GM13976 (cell line): ENCODE results near the gene SLC1A1.

Experiments used
- DNase-seq: peaks from one replicate; pipeline ENCODE4 v3.0.0; 2012; ENCODE audit warnings: low spot score
- in situ Hi-C: fragments of 300-500 bp; cut with MboI; formaldehyde crosslinking; loops from one replicate; pipeline ENCODE4 v1.12.0; 2022; ENCODE audit warnings: low sequenced_read_pairs, mixed read lengths, inconsistent platforms; ENCODE audit not compliant: unreplicated experiment
- TF ChIP-seq, protein P1 (sequence below): IDR thresholded peaks from 2 replicates; pipeline ENCODE4 v1.5.1; 2012; ENCODE audit warnings: borderline replicate concordance, mild to moderate bottlenecking; ENCODE audit not compliant: insufficient read depth; ENCODE audit errors: extremely low read depth, missing control alignments, control extremely low read depth

SLC1A1 gene

DNA sequence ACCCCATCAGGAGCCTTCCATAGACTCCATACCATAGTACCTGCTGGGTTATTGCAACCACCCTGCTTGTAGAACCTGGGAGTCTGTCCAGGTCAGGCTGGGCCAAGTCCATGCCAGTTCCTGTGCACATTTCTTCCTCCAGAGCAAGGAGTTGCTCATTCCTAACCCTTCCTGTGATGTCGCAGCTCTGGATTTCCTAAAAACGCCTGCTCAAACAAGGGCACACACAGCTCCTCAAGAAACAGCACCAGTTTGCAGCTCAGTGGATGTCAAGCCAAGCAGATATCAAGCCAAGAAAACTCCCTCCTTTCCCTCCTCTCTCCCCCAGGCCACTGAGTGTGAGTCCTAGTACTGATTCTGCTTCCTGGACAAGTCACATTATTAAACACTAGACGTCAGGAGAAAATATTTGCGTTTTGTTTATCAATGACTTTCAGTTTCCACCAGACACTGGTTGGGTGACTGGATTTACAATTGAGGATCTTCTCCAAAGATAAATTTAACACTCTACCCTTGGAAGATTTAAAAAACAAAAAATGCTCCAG, 59.6 kb downstream of the SLC1A1 start:
- TF ChIP-seq, protein P1, sequence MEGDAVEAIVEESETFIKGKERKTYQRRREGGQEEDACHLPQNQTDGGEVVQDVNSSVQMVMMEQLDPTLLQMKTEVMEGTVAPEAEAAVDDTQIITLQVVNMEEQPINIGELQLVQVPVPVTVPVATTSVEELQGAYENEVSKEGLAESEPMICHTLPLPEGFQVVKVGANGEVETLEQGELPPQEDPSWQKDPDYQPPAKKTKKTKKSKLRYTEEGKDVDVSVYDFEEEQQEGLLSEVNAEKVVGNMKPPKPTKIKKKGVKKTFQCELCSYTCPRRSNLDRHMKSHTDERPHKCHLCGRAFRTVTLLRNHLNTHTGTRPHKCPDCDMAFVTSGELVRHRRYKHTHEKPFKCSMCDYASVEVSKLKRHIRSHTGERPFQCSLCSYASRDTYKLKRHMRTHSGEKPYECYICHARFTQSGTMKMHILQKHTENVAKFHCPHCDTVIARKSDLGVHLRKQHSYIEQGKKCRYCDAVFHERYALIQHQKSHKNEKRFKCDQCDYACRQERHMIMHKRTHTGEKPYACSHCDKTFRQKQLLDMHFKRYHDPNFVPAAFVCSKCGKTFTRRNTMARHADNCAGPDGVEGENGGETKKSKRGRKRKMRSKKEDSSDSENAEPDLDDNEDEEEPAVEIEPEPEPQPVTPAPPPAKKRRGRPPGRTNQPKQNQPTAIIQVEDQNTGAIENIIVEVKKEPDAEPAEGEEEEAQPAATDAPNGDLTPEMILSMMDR: no peak
- no peak for DNase-seq
- in situ Hi-C loops: no loop called here

- TF ChIP-seq, protein P1: no peak
- in situ Hi-C loops: no loop called here
- no peak for DNase-seq
Measured at GRCh38 chr9:4550777-4551484, 60.7 kb downstream of the SLC1A1 start.

DNA sequence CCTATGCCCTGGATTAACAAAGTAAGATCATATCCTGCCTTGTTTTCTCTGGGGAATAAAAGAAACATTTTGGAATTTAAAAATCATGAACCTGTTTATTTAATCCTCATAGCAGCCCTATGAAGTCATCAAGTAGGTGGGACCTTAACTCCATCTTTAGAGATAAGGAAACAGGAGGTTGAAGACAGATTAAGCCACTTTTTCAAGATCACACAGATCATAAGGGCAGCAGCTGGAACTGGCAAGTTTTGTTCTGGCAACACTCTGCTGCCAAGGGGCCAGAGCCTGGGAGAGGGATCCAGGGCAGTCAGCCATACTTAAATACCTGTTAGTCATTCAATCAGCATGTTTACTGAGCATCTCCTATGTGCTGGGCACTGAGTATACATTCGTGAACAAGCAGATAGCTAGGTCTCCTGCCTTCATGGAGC, 63.7 kb downstream of the SLC1A1 start:
- in situ Hi-C loops: no loop called here
- no peak for DNase-seq
- TF ChIP-seq, protein P1: no peak

DNA sequence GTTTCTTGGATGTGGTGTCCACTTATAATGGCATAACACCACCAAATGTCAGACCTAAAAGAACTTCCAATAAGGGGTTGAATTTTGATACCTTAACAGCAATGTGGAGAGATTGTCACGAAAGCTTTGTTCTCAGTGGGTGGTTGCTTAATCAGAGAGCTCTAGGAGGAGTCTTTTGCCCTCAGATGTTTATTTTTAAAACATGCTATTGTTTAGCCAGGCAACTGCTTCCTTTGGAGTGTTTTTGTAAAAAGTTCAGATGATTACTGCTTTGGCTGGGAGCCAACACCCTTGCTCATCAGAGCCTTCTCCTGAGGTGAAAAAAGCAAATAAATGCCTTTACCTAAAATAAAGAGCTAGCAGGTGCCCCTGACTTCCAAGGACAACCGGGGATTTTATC, 65.0 kb downstream of the SLC1A1 start:
- in situ Hi-C loops: no loop called here
- no peak for DNase-seq
- TF ChIP-seq, protein P1: no peak

DNA sequence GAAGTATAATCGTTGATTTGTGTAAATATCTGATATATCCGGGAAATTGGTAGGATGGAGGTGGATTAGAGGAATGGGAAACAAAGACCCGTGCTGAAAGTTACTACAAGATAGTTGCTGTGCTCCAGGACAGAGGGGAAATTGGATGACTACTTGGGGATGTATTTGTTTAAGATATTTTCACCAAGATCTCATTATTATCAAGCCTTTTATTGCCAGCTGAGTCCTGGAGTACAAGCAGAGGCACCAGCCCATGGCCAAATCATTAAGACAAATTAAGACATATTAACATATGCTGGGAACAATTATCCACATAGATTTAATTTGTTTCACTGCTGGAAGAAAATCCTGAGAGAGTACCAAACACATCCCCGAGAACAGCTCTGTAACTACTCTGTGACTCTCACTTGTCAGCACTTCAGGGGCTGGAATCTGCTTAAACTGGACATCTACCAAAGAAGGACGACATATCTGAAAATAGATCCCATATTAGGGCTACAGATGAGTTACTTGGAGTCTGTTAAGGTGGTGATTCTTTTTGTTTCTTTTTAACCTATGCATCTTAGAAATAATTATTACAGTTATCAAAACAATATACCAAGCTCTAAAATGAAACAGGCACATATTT, 68.2 kb downstream of the SLC1A1 start:
- in situ Hi-C loops: no loop called here
- TF ChIP-seq, protein P1: no peak

DNA sequence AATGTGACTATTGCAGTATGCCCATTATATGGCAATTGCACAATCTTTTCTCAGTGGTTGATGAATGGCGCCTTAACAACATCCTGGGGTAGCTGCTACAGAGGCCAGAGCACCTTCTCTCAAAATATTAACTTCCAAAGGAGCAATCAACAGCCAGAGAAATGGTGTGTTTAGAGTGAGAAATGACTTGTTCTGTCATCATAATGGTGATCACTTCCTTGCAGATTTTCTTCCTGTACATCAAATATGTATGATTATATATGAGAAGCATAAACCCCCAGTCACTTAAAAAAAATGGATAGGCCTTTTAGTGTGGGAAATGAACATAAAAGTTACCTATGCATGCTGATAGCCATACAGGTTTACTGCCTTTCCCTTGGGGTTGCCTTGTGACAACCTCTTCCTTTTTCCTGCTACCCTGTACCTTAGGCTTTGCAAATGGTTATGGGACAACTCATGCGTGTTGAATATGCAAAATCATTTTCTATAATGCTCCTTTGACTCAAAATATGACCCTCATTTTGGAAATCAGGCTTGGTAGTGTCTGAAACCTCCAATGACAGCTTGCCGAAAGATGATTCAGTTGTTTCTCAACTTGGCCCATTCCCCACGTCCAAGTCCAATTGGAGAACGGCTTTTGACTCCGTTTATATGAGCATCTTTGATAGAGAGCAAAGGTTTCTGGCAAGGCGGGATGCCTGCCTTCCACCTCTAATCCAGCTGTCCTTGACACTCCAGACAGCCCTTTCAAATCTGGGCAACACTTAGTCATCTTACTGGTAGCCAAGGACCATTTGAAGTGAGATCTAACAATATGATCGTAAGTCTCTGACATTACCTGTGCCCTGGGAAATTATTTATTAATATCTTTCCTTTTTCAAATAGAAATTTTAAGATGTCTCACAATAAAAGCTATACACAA, 69.3 kb downstream of the SLC1A1 start:
- TF ChIP-seq, protein P1: no peak
- peak; percentile 25 for DNase-seq
- in situ Hi-C loops: no loop called here

More for the DNA sequence above, 68.2 kb downstream of the SLC1A1 start:
- no peak for DNase-seq
